Embryonic facial prominence (tissue), 1 donor: ENCODE data around the gene DOP1B.
"Not testable (repeated sequence)": the region's sequence is repeated elsewhere in the genome, so short reads cannot be mapped to it uniquely, and the experiment has no call there.

Experiments
- DNase-seq: peaks from one replicate; pipeline ENCODE4 v3.0.0-alpha.2; 2016; ENCODE audit errors: extremely low spot score

Gene DOP1B, protein sequence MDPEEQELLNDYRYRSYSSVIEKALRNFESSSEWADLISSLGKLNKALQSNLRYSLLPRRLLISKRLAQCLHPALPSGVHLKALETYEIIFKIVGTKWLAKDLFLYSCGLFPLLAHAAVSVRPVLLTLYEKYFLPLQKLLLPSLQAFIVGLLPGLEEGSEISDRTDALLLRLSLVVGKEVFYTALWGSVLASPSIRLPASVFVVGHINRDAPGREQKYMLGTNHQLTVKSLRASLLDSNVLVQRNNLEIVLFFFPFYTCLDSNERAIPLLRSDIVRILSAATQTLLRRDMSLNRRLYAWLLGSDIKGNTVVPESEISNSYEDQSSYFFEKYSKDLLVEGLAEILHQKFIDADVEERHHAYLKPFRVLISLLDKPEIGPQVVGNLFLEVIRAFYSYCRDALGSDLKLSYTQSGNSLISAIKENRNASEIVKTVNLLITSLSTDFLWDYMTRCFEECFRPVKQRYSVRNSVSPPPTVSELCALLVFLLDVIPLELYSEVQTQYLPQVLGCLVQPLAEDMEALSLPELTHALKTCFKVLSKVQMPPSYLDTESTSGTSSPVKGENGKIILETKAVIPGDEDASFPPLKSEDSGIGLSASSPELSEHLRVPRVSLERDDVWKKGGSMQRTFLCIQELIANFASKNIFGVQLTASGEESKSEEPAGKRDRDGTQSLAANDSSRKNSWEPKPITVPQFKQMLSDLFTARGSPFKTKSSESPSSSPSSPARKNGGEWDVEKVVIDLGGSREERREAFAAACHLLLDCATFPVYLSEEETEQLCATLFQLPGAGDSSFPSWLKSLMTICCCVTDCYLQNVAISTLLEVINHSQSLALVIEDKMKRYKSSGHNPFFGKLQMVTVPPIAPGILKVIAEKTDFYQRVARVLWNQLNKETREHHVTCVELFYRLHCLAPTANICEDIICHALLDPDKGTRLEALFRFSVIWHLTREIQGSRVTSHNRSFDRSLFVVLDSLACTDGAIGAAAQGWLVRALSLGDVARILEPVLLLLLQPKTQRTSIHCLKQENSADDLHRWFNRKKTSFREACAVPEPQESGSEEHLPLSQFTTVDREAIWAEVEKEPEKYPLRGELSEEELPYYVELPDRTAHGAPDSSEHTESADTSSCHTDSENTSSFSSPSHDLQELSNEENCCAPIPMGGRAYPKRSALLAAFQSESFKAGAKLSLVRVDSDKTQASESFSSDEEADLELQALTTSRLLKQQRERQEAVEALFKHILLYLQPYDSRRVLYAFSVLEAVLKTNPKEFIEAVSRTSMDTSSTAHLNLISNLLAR (N-terminal part only)

DNA sequence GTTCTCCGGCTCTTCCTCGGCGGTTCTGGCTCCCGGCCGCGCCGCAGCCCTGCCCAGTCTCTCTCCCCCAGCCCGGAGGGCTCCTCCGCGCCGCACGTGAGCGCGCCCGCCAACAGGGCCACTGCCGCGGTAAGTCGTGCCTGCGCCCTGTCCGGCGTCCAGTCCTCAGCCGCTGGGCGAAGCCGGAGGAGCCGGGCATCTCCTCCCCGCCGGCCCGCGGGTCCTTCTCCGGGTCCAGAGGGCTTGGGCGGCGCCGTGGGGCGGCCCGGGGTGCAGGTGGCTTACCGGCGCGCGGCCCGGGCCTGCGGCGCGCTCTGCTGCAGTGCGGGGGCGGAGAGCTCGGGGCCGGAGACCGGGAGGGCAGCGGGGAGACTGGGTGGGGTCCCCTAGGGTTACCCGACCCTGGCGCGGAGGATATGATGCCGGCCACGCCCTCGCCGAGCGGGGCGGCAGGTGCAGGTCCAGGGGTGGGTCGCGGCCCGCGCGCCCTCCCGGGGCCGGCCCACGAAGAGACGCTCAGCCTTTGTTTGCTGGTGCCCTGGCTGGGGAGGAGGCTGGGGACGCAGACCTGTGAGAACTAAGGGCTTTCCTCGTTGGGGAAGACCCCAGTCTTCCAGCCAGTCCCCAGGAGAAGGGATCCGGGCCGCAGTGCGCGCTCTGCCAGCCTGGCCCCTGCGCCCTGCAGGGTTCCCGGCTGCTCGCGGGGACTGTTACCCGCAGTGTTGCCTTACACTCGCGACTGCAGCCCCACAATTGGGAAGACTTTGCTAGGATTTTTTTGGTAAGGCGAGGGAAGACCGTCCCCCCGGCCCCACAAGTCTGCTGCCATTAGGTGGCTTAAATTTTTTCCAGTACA, at the start of gene DOP1B:
Gene DOP1B (plus strand): TSS at position 10 of the 856 bp plus-strand sequence. CDS start 7,910 bp downstream, outside the sequence.
- DNase-seq: no peak

- no peak for DNase-seq
Observed at GRCh38 chr21:36109868-36110267, 46.8 kb upstream of the DOP1B start.

GRCh38 chr21:36111238-36111637, 45.4 kb upstream of the DOP1B start:
- no peak for DNase-seq

- no peak for DNase-seq
Observed at GRCh38 chr21:36113647-36114428, 42.8 kb upstream of the DOP1B start.

- no peak for DNase-seq
Observed at GRCh38 chr21:36115138-36115730, 41.4 kb upstream of the DOP1B start.

- no peak for DNase-seq
Observed at GRCh38 chr21:36117286-36117741, 39.3 kb upstream of the DOP1B start.

DNA sequence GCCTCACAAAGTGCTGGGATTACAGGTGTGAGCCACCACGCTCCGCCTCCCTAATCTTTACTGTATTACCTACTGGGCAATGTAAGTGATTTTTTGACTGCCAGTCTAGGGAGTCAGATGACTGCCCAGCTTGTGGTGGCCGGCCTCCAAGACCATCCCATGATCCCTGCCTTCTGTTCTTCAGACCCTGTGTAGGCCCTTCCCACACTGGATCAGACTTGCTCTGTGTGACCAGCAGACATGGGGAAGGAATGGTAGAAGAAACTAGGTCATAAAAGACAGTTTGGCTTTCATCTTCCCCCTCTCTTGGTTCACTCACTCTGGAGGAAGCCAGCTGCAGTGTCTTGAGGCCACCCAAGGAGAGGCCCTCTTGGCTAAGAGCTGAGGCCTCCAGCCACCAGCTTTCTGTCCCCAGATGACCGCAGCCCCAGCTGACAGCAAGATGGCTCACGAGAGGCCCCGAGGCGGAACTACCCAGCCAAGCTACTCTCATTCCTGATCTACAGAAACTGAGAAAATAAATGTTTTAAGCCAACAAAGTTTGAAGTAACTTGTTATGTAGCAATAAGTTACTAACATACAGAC, 36.2 kb upstream of the DOP1B start:
- DNase-seq: no peak

DNA sequence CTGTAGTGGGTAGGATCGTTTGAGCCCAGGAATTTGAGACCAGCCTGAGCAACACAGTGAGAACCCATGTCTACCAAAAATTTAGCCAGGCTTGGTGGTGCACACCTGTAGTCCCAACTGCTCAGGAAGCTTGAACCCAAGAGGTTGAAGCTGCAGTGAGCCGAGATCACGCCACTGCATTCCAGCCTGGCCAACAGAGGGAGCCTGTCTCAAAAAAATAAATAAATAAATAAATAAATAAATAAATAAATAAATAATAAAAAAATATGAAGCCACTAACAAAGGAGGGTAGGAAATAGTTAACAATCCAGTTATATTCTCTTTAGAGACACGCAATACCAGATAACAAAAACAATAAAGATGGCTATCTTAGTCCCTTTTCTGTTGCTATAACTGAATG, 33.6 kb upstream of the DOP1B start:
- DNase-seq: no peak

DNA sequence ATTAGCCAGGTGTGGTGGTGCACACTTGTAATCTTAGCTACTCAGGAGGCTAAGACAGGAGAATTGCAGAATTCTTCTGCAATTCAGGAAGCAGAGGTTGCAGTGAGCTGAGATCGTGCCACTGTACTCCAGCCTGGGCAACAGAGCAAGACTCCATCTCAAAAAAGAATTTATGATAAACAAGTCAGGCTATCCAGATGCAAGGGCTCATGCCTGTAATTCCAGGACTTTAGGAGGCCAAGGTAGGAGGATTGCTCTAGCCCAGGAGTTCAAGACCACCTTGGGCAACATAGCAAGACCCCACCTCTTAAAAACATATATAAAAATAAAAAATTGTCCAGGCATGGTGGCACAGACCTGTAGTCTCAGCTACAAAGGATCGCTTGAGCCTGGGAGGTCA, 32.2 kb upstream of the DOP1B start:
- no peak for DNase-seq

- no peak for DNase-seq
Observed at GRCh38 chr21:36125512-36126207, 31.0 kb upstream of the DOP1B start.

GRCh38 chr21:36126208-36126565, 30.4 kb upstream of the DOP1B start:
- DNase-seq: no peak

GRCh38 chr21:36126621-36127110, 30.0 kb upstream of the DOP1B start:
- no peak for DNase-seq

GRCh38 chr21:36127250-36127904, 29.2 kb upstream of the DOP1B start:
- DNase-seq: no peak

- DNase-seq: no peak
Observed at GRCh38 chr21:36127977-36128376, 28.6 kb upstream of the DOP1B start.

DNA sequence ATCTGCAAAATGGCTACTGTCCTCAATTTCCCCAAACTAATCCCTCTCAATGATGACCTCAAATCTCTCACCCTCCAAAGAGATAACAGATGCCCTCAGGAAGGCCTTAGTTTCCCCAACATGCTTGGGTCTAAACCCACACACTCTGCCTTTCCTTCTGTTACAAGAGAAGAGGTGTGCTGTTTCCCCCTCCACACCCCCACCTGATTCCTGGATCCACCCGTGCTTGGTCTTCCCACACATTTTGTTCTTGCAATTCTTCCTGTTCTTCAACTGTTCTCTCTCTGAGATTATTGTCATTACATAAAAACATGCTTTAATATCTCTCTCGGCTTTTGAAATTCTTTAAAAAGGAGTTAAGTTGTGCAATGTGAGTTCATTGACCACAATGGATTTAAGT, 27.4 kb upstream of the DOP1B start:
- no peak for DNase-seq

- not testable (repeated sequence) for DNase-seq
Observed at GRCh38 chr21:36130414-36130762, 26.2 kb upstream of the DOP1B start.

DNA sequence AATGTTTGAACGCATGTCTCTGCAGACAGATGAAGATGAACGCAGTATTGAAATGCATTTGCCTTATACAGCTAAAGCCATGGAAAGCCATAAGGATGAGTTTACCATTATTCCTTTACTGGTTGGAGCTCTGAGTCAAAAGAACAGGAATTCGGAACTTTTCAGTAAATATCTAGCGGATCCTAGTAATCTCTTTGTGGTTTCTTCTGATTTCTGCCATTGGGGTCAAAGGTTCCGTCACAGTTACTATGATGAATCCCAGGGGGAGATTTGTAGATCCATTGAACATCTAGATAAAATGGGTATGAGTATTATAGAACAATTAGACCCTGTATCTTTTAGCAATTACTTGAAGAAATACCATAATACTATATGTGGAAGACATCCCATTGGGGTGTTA, 25.8 kb upstream of the DOP1B start:
- DNase-seq: not testable (repeated sequence)

DNA sequence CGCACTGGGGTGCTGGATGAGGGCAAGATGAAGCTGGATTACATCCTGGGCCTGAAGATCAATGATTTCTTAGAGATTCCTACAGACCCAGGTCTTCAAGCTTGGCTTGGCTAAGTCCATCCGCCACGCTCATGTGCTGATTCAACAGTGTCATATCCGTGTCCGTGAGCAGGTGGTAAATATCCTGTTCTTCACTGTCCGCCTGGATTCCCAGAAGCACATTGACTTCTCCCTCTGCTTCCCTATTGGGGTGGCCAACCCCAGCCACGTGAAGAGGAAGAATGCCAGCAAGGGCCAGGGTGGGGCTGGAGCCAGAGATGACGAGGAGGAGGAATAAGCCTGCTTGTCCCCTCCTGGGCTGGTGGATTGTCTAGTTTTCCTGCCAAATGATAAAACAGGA, 23.9 kb upstream of the DOP1B start:
- no peak for DNase-seq
